Measurements from ENCODE around the gene CAVIN1. TPM values are rescaled to one million over a fixed set of nuclear protein-coding genes. Genes with fewer than 3 reads are reported as not detected.
A peak's percentile ranks its signal among the peaks of the same experiment; 100 is the strongest.
"Not testable (repeated sequence)": the region's sequence is repeated elsewhere in the genome, so short reads cannot be mapped to it uniquely, and the experiment has no call there.

The CAVIN1 gene, protein sequence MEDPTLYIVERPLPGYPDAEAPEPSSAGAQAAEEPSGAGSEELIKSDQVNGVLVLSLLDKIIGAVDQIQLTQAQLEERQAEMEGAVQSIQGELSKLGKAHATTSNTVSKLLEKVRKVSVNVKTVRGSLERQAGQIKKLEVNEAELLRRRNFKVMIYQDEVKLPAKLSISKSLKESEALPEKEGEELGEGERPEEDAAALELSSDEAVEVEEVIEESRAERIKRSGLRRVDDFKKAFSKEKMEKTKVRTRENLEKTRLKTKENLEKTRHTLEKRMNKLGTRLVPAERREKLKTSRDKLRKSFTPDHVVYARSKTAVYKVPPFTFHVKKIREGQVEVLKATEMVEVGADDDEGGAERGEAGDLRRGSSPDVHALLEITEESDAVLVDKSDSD
- not detected for polyA plus RNA-seq (ENCODE audit: low read depth in 6 of 6)

DNA sequence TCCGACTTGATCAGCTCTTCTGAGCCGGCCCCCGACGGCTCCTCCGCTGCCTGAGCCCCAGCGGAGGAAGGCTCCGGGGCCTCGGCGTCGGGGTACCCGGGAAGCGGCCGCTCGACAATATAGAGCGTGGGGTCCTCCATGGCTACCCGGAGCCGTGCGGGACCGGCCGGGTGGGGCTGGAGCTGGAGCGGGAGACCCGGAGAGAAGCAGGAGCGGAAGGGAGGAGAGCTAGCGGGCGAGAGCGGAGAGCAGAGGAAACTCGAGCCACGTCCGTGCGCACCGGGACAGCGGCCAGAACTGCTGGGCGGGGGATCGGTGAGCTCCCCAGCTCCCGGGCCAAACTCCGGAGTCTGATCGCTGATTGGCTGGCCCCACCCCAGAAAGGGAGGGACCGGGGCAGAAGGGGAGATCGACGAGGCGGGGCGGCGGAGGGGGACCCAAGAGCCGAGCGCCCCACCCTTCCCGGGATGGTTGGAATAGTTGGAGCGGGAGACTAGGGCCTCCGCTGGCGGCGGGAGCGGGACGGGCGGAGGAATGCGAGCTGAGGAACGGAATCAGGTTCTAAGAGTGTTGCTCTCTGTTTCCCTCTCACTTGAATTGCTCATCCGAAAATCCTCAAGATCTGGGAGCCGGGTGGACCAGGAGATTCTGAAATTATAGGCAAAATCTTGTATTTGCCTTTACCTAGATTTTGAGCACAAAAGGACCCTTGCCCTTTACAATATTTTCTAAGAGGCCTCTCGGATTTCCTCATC lies at the start of gene CAVIN1:
CAVIN1 (minus strand) TSS at position 299 of the 755 bp plus-strand sequence; CDS start at position 140, 159 bp downstream.
- Mint-ChIP-seq H3K9me3 (no peaks in the 10 kb centered on the region), H3K4me3 (peak within 1 kb of the TSS; percentile 83 to 95 (median 89)), H3K27ac (peak within 1 kb of the TSS in 2 of 6 donors; percentile 34 to 56), H3K27me3 (peaks cover 10 to 53% (median 41%) of the 10 kb centered on the region in 3 donors), H3K36me3 (no peaks in the 10 kb centered on the region), H3K4me1 (peaks cover 12 to 17% (median 15%) of the 10 kb centered on the region in 3 donors)
- peak; percentile 19 to 39 for ATAC-seq (ENCODE audit: low read depth in 2 of 2)
- no peak for DNase-seq

DNA sequence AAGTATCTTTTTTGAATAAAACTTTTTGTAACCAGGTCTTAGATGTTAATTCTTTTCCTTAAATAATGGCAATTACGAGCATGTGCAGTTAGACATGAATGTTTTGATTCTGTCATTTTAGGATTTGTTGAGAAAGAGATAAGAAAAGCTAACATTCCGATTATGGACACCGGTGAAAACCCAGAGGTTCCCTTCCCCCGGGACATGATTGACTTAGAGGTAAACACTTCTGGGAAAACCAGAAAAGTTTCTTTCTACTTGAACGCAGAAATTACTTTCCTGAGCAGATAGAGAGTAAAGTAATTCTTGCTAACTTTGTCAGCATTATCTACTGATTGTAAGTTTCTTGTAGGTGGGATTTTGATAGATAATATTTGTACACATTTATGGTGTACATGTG lies 44.8 kb upstream of the CAVIN1 start:
- Mint-ChIP-seq H3K36me3 (peaks cover 16 to 25% of the 10 kb centered on the region in 2 donors), H3K27me3 (no peaks in the 10 kb centered on the region), H3K27ac (peak overlapping the region in 1 of 6 donors; percentile 2), H3K4me3 (no peak overlapping the region), H3K9me3 (no peaks in the 10 kb centered on the region), H3K4me1 (peaks cover 0 to 10% (median 8%) of the 10 kb centered on the region in 3 donors)
- no peak for DNase-seq
- ATAC-seq (ENCODE audit: low read depth in 2 of 2), result no peak

DNA sequence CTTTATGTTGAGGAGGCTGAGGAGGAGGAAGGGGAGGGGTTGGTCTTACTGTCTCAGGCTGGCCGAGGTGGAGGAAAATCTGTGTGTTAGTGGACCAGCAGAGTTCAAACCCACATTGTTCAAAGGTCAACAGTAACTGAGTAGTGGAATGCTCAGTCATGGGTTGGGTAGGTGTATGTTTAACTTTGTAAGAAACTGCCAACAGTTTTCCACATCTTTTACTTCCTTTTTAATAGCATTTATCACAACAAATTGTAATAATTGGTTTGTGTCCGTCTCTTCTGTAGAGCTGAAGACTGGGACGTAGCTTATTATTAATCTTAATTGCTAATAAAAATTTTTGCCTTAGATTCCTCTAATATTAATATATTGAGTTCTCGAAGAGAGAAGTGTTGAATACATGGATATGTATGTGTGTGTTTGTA lies 40.9 kb upstream of the CAVIN1 start:
- no peak for ATAC-seq (ENCODE audit: low read depth in 2 of 2)
- no peak for DNase-seq
- no peaks in the 10 kb centered on the region for H3K27me3 Mint-ChIP-seq
- H3K9me3 Mint-ChIP-seq, result no peaks in the 10 kb centered on the region
- peaks cover 16 to 25% of the 10 kb centered on the region in 2 donors for H3K36me3 Mint-ChIP-seq
- no peak overlapping the region for H3K4me3 Mint-ChIP-seq
- peaks cover 18 to 34% (median 28%) of the 10 kb centered on the region in 3 donors for H3K4me1 Mint-ChIP-seq
- no peak overlapping the region for H3K27ac Mint-ChIP-seq

DNA sequence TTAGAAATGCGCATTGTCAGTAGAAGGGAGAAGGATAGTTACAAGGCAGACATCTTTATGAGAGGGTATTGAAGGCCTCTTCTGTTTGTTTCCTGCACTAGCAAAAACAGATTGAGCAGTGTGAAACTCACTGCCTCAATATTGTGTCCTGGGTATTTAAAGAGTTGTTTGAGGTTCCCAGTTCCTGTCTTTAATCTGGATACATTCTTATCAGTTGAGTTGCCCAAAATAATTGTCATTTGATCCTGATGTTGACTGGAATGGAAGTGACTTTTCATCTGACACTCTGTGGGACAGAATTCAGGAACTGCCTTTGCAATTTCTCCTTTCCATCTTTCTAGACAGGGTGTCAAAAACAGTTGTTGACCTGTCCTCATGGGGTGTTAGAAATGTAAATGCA lies 37.3 kb upstream of the CAVIN1 start:
- no peaks in the 10 kb centered on the region for H3K9me3 Mint-ChIP-seq
- H3K4me1 Mint-ChIP-seq, result peaks cover 38 to 58% (median 53%) of the 10 kb centered on the region in 3 donors
- no peaks in the 10 kb centered on the region for H3K27me3 Mint-ChIP-seq
- H3K27ac Mint-ChIP-seq, result peak overlapping the region in 5 of 6 donors; percentile 10 to 98 (median 94)
- no peak for DNase-seq
- H3K4me3 Mint-ChIP-seq, result peak overlapping the region in 7 of 8 donors; percentile 94 to 99 (median 97)
- ATAC-seq (ENCODE audit: low read depth in 2 of 2), result no peak
- peaks cover 0 to 8% of the 10 kb centered on the region in 2 donors for H3K36me3 Mint-ChIP-seq

DNA sequence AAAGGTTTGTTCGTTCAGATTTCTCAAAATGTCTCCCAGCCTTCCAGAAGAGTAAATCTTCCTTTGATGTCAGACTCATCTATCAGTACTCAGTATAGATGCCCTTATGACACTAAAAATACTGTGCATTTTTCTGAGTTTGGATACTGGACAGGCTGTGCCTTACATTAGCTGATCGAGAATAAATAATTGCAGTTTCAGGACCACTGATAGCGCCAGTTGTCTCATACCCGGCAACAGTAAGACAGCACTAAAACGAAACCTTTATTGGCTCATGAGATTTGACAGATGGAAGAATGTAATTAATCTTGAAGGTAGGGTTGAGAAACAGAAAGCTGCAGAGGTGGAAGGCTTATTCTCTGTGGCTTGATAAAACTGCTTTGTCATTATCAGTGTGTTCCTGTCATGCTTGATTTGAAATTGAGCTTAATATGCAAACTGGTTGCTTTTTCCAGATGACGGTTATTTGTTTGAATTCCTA lies 36.8 kb upstream of the CAVIN1 start:
- Mint-ChIP-seq H3K9me3 (no peaks in the 10 kb centered on the region), H3K36me3 (peaks cover 0 to 8% of the 10 kb centered on the region in 2 donors), H3K27ac (peak overlapping the region; percentile 95 to 98 (median 98)), H3K4me3 (peak overlapping the region; percentile 94 to 99 (median 97)), H3K4me1 (peaks cover 38 to 63% (median 56%) of the 10 kb centered on the region in 3 donors), H3K27me3 (no peaks in the 10 kb centered on the region)
- DNase-seq (peak; percentile 39), ATAC-seq (ENCODE audit: low read depth in 2 of 2) (peak; percentile 31 to 34)

DNA sequence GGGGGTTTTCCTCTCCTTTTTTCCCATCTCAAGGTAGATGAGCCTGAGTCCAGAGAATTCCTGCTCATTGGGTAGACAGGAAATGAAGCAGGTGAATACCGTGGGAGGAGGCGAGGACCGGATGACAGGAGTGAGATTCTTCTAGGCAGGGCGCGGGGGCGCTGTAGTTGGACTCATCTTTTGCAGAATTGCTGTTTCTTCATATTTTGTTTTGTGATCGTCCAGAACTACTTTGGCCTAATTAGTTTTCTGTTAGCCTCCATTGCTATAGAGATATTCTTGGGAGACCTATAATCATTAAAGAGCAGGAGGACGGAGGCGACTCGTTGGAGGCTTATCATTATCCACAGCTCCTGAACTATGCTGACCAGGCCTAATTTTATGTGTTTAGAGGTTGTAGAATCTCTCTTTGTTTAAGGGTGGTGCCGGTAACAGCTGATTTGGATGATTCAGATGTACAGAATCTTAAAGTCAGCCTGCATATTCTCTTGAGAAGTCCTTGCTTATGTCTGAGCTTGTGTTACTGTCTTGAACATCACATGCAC lies 36.3 kb upstream of the CAVIN1 start:
- peak in 1 of 2 donors; percentile 12 for ATAC-seq (ENCODE audit: low read depth in 2 of 2)
- Mint-ChIP-seq H3K4me1 (peaks cover 38 to 68% (median 60%) of the 10 kb centered on the region in 3 donors), H3K4me3 (peak overlapping the region; percentile 94 to 99 (median 97))

DNA sequence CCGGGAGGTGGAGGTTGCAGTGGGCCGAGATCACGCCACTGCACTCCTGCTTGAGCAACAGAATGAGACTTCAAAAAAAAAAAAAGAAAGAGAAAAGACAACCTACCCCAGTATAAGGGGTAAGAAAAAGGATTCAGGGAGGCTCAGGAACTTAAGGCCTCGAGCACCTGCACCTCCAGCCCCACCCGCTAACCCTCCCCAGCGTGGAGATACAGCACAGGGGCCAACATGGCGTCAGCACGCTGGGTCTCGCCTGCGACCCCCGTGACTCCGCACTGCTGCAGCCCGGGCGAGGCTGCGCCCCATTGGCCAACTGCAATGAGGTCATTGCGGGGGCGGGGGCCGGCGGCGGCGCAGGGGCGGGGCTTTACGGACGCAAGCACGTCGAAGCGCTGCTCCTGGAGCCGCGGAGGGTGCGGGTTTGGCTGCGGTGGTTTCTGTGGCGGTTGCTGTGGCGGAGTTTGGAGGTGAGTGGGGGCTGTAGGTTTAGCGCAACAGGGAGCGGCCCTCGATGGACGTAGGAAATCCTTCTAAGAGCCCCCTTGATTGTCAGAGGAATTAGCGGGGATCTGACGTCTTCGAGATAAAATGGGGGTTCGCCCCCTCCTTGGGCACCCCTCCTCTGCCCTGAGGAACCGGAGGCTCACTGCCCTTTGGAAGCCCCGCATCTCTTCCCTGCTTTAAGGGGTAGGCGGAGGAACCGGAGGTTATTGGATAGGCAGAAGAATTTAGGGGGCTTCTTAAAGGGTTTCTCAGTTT lies 35.6 kb upstream of the CAVIN1 start, which contains the start of gene ATP6V0A1:
ATP6V0A1 (plus strand) TSS at position 382 of the 759 bp plus-strand sequence. CDS start 2,017 bp downstream, outside the sequence.
- Mint-ChIP-seq H3K4me1 (peaks cover 45 to 75% (median 66%) of the 10 kb centered on the region in 3 donors), H3K4me3 (peak within 1 kb of the TSS; percentile 94 to 99 (median 97)), H3K27me3 (no peaks in the 10 kb centered on the region), H3K36me3 (peaks cover 0 to 5% of the 10 kb centered on the region in 2 donors), H3K27ac (peak within 1 kb of the TSS; percentile 95 to 99 (median 98)), H3K9me3 (no peaks in the 10 kb centered on the region)
- DNase-seq (peak; percentile 92), ATAC-seq (ENCODE audit: low read depth in 2 of 2) (peak; percentile 83 to 84)

More for the DNA sequence above, 36.3 kb upstream of the CAVIN1 start:
- Mint-ChIP-seq H3K9me3 (no peaks in the 10 kb centered on the region), H3K27me3 (no peaks in the 10 kb centered on the region), H3K36me3 (peaks cover 0 to 8% of the 10 kb centered on the region in 2 donors), H3K27ac (peak overlapping the region; percentile 95 to 98 (median 98))
- DNase-seq, result peak; percentile 16

DNA sequence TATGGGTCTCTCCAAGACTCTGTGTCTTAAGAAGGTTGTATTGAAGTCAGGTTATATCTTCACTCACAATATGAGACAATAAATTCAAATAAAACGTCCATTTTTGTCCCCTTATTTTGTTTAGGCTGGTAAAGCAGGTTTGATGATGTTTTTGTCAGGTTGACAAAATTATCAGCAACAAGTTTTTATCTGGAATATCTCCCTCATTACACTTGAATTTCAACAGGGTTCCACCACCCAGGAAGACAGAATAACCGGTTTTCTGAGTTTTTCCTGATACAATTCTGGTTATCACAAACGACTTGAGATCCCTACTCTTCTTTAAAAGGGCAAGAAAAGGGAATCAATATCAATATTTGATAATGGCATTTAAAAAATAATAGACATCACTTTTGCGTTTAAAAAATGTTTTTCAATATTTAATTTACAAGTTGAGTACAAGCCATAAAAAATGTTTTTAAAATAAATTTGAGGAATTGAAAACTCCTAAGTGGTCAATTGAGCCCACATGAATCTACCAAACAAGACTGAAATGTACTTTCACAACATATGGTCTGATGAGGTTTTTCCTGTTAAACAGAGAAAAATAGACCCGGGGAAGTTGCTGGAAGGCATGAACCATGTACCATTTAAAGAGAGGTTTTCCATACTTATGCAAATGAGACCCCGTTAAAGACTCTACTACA lies 34.2 kb upstream of the CAVIN1 start:
- peak in 1 of 2 donors; percentile 13 for ATAC-seq (ENCODE audit: low read depth in 2 of 2)
- Mint-ChIP-seq H3K27ac (peak overlapping the region; percentile 95 to 99 (median 98)), H3K4me1 (peaks cover 55 to 83% (median 74%) of the 10 kb centered on the region in 3 donors), H3K4me3 (peak overlapping the region; percentile 94 to 99 (median 97)), H3K9me3 (no peaks in the 10 kb centered on the region), H3K27me3 (no peaks in the 10 kb centered on the region), H3K36me3 (no peaks in the 10 kb centered on the region)
- peak; percentile 39 for DNase-seq

DNA sequence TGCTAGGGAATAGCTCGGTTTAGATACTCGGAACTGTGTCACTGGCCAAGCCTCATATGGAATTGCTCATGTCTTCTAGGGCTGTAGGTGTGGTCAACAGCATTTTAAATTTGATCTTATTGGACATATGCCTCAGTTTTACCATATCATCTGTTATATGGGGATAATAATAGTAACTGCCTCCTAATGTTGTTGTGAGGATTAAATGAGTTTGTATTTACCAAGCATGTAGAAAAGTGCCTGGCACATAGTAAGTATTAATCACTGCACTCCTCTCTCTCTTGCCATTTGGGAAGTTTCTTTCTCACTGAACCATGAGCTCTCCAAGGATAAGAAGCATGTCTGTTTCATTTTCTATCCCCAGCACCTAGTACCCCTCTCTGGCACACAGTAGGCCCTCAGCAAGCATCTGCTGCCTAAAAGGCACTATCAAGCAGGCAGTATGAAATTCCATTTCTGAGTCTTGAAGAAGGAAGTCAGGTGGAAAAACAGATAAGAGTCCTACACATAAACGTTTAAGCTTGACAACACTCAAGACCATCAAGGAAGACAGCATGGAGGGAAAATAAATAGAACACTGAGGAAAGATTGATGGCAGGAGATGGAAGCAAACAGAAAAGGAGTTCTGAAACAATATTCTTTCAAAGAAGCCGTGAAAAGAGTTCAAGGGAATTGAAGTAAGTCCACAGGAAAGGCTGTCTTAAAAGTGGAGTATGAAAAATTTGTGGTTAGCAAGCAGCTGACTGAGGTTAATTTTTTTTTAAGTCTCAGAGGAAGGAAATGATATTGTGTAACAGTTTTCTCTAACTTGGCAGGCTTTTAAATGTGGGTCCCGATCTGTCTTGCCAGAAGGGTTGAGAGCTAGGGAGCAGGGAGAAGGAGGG lies 33.4 kb upstream of the CAVIN1 start:
- no peaks in the 10 kb centered on the region for H3K36me3 Mint-ChIP-seq
- peak; percentile 34 to 35 for ATAC-seq (ENCODE audit: low read depth in 2 of 2)
- H3K27me3 Mint-ChIP-seq, result no peaks in the 10 kb centered on the region
- peaks cover 52 to 82% (median 76%) of the 10 kb centered on the region in 3 donors for H3K4me1 Mint-ChIP-seq
- peak overlapping the region; percentile 90 to 99 (median 97) for H3K4me3 Mint-ChIP-seq
- H3K9me3 Mint-ChIP-seq, result no peaks in the 10 kb centered on the region
- DNase-seq, result peak; percentile 79
- peak overlapping the region; percentile 95 to 99 (median 98) for H3K27ac Mint-ChIP-seq

DNA sequence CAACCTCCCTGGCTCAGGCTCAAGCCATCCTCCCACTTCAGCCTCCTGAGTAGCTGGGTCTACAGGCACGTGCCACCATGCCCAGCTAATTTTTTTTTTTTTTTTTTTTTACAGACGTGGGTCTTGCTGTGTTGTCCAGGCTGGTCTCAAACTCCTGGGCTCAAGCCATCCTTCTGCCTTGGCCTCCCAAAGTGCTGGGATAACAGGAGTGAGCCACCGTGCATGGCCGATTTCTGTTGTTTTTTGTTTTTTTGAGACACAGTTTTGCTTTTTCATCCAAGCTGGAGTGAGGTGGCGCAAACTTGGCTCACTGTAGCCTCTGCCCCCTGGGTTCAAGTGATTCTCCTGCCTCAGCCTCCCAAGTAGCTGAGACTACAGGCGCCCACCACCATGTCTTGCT lies 31.9 kb upstream of the CAVIN1 start:
- peaks cover 47 to 70% (median 69%) of the 10 kb centered on the region in 3 donors for H3K4me1 Mint-ChIP-seq
- ATAC-seq (ENCODE audit: low read depth in 2 of 2); DNase-seq; H3K27me3 Mint-ChIP-seq; H3K36me3 Mint-ChIP-seq; H3K9me3 Mint-ChIP-seq: not testable (repeated sequence)
- peak overlapping the region in 5 of 8 donors; percentile 32 to 81 (median 49) for H3K4me3 Mint-ChIP-seq
- H3K27ac Mint-ChIP-seq, result peak overlapping the region in 4 of 6 donors; percentile 61 to 95 (median 78)

DNA sequence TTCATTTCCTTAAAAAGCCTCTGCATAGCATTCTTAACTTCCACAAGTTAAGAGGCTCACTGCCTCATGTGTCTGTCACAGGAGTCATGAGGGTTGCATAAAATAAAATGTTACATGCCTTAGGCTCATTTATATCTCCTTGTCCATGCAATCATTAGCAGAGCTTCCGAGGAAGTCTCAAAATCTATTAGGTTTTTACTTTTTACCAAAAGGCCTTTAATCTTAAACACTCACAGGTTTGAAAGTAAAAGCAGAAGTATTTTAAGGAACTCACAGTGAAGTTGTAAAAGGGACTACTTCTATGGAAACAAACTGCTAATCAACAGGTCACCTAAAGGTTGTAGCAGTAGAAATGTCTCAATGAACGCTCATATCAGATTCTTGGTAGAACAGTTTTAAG lies 30.4 kb upstream of the CAVIN1 start:
- peak; percentile 62 for DNase-seq
- H3K27ac Mint-ChIP-seq, result peak overlapping the region; percentile 92 to 99 (median 96)

More for the DNA sequence above, 30.4 kb upstream of the CAVIN1 start:
- H3K4me3 Mint-ChIP-seq, result peak overlapping the region; percentile 68 to 88 (median 80)
- H3K4me1 Mint-ChIP-seq, result peaks cover 36 to 62% (median 53%) of the 10 kb centered on the region in 3 donors
- H3K36me3 Mint-ChIP-seq, result no peaks in the 10 kb centered on the region
- H3K27me3 Mint-ChIP-seq, result no peaks in the 10 kb centered on the region
- no peaks in the 10 kb centered on the region for H3K9me3 Mint-ChIP-seq
- ATAC-seq (ENCODE audit: low read depth in 2 of 2), result peak; percentile 68 to 71
